ENCODE data around the gene TAF4B. TPM values are rescaled to one million over a fixed set of nuclear protein-coding genes. Genes with fewer than 3 reads are reported as not detected.

The TAF4B gene
- total RNA-seq, 1 experiment from 2014 or later, result 15.2 TPM

- Mint-ChIP-seq H3K9me3 (no peaks in the 10 kb centered on the region), H3K4me3 (no peak overlapping the region), H3K4me1 (peaks cover 15% of the 10 kb centered on the region), H3K36me3 (no peaks in the 10 kb centered on the region), H3K27ac (no peak overlapping the region), H3K27me3 (ENCODE audit: low read depth) (no peaks in the 10 kb centered on the region)
- CTCF ChIA-PET, result interaction anchor here (1.3 kb wide), 1 partner anchor 49 kb away, joined by 9 read pairs; no protein-coding TSS in a partner anchor
- ATAC-seq (no peak), DNase-seq (ENCODE audit: low spot score) (no peak)
- TF ChIP-seq ZNF317 (CRISPR knock-in tag; IDR thresholded peaks at IDR 0.05; ENCODE audit: borderline replicate concordance, low read depth), result no peak
- TF ChIP-seq CDX4 (CRISPR knock-in tag; IDR thresholded peaks at IDR 0.05; ENCODE audit: borderline replicate concordance), result no peak
- no peak for TF ChIP-seq MYBL2 (CRISPR knock-in tag; IDR thresholded peaks at IDR 0.05)
- no peak for TF ChIP-seq ZNF396 (CRISPR knock-in tag; IDR thresholded peaks at IDR 0.05; ENCODE audit: borderline replicate concordance)
- no peak for TF ChIP-seq ZSCAN18 (CRISPR knock-in tag; IDR thresholded peaks at IDR 0.05)
- TF ChIP-seq AR (CRISPR knock-in tag; IDR thresholded peaks at IDR 0.05), result no peak
- no peak for TF ChIP-seq FOXK1 (CRISPR knock-in tag; IDR thresholded peaks at IDR 0.05)
- no peak for TF ChIP-seq ATF2 (CRISPR knock-in tag; IDR thresholded peaks at IDR 0.05; ENCODE audit: borderline replicate concordance, low read depth)
- no peak for TF ChIP-seq FOXP1 (CRISPR knock-in tag; IDR thresholded peaks at IDR 0.05; ENCODE audit: borderline replicate concordance)
- TF ChIP-seq ESRRA (CRISPR knock-in tag; IDR thresholded peaks at IDR 0.05; ENCODE audit: borderline replicate concordance), result no peak
- no peak for TF ChIP-seq ELF4 (CRISPR knock-in tag; IDR thresholded peaks at IDR 0.05; ENCODE audit: low read depth)
- TF ChIP-seq HMGXB4 (CRISPR knock-in tag; IDR thresholded peaks at IDR 0.05), result no peak
- no peak for TF ChIP-seq ATF6 (CRISPR knock-in tag; IDR thresholded peaks at IDR 0.05)
- TF ChIP-seq MLX (CRISPR knock-in tag; IDR thresholded peaks at IDR 0.05), result no peak
- POLR2A ChIA-PET, result no interaction called here
Observed at GRCh38 chr18:26432651-26433424, 206.6 kb downstream of the TAF4B start.

Data from WTC11 (cell line).